Measurements from ENCODE around the gene NTHL1.

- TF ChIP-seq POLR2AphosphoS5 (IDR thresholded peaks at IDR 0.05; ENCODE audit: low read depth) = no peak
- TF ChIP-seq CTCF (conservative IDR thresholded peaks at IDR 0.05; ENCODE audit: low read depth in 2 of 2) = no peak
- TF ChIP-seq EZH2 (IDR thresholded peaks at IDR 0.05; ENCODE audit: low read depth, unreplicated experiment) = no peak
- TF ChIP-seq NANOG (IDR thresholded peaks at IDR 0.05; ENCODE audit: borderline replicate concordance) = no peak
- TF ChIP-seq STAT1 (IDR thresholded peaks at IDR 0.05; ENCODE audit: unreplicated experiment) = no peak
- TF ChIP-seq EZH2phosphoT487 (IDR thresholded peaks at IDR 0.05; ENCODE audit: unreplicated experiment) = no peak
- TF ChIP-seq ZNF114 (CRISPR knock-in tag; IDR thresholded peaks at IDR 0.05) = no peak
- no peak for TF ChIP-seq REST (IDR thresholded peaks at IDR 0.05; ENCODE audit: unreplicated experiment)
- TF ChIP-seq ETS1 (IDR thresholded peaks at IDR 0.05) = no peak
- TF ChIP-seq ZNF462 (CRISPR knock-in tag; IDR thresholded peaks at IDR 0.05) = no peak
These were observed 35.3 kb upstream of the NTHL1 start for GRCh38 chr16:2082983-2083364.

Measured in GM23338 (cell line).